Colonic mucosa (tissue), 4 donors: ENCODE results near the gene RAB6A. TPM values are rescaled to one million over a fixed set of nuclear protein-coding genes. Genes with fewer than 3 reads are reported as not detected.
"Not testable (repeated sequence)": the region's sequence is repeated elsewhere in the genome, so short reads cannot be mapped to it uniquely, and the experiment has no call there.

Source experiments
- DNase-seq: peaks from one replicate; pipeline ENCODE4 v3.0.0-alpha.2; 2020
- H3K27ac ChIP-seq: fragments of 200-600 bp; one replicate; pipeline ENCODE4 v1.8.0; 2021
- H3K27me3 ChIP-seq: fragments of 200-600 bp; one replicate; pipeline ENCODE4 v1.8.0; 2021
- H3K36me3 ChIP-seq: fragments of 200-600 bp; one replicate; pipeline ENCODE4 v1.8.0; 2021
- H3K4me1 ChIP-seq: fragments of 200-600 bp; one replicate; pipeline ENCODE4 v1.8.0; 2021; ENCODE audit warnings: mild to moderate bottlenecking
- H3K4me3 ChIP-seq: fragments of 200-600 bp; one replicate; pipeline ENCODE4 v1.8.0; 2021
- H3K9ac ChIP-seq, 2 donors: one replicate each; pipeline ENCODE4 v1.7.0; 2013; ENCODE audit warnings: control low read depth in 2 of 2, low read depth in 2 of 2, low read length in 2 of 2
- H3K9me3 ChIP-seq: fragments of 200-600 bp; one replicate; pipeline ENCODE4 v1.8.0; 2021
- CTCF ChIP-seq: fragments of 200-600 bp; IDR thresholded peaks from one replicate; pipeline ENCODE4 v1.8.0; 2022; ENCODE audit warnings: antibody characterized with exemption, mild to moderate bottlenecking
- intact Hi-C: fragments of 100-400 bp; cut with DNase I; formaldehyde crosslinking; loops from one replicate; pipeline ENCODE4 v1.14.1; 2022
- total RNA-seq, 2 donors: library from RNA; stranded (reverse); fragmentation: NEBNext Ultra II Directional in 1 of 2; extraction: Animal tissue kit (Norgen Biotek cat#: 25700) in 1 of 2; gene quantifications; one replicate each; pipeline ENCODE4 v1.2.1, GENCODE V29; 2021
- donor health status: healthy.
- donor health status: DM: no; HTN: no; CAD: no.
- donor health status: DM: no; HTN: no; CAD: no.

Gene RAB6A
- total RNA-seq, 2 donors from 2014 or later = 160 to 198 TPM

- no peak overlapping the region for H3K4me3 ChIP-seq
- no peak overlapping the region for H3K27ac ChIP-seq
- TF ChIP-seq CTCF = no peak
- intact Hi-C loops = no loop called here
- H3K9ac ChIP-seq = no peak overlapping the region
- no peaks in the 10 kb centered on the region for H3K9me3 ChIP-seq
- DNase-seq = no peak
- peaks cover 10% of the 10 kb centered on the region for H3K4me1 ChIP-seq
- no peaks in the 10 kb centered on the region for H3K36me3 ChIP-seq
- no peaks in the 10 kb centered on the region for H3K27me3 ChIP-seq
These were observed 11.8 kb downstream of the RAB6A start for GRCh38 chr11:73749118-73749517.

- H3K9ac ChIP-seq = no peak overlapping the region
- no peak for DNase-seq
- no peak overlapping the region for H3K27ac ChIP-seq
These were observed 12.6 kb downstream of the RAB6A start for GRCh38 chr11:73748300-73748699.

GRCh38 chr11:73747762-73748161 is 13.1 kb downstream of the RAB6A start:
- Histone ChIP-seq H3K27ac (no peak overlapping the region), H3K9ac (no peak overlapping the region), H3K27me3 (no peaks in the 10 kb centered on the region), H3K4me3 (no peak overlapping the region), H3K36me3 (no peaks in the 10 kb centered on the region), H3K4me1 (peaks cover 5% of the 10 kb centered on the region), H3K9me3 (no peaks in the 10 kb centered on the region)
- no peak for TF ChIP-seq CTCF
- intact Hi-C loops = no loop called here
- no peak for DNase-seq

More at GRCh38 chr11:73748300-73748699, 12.6 kb downstream of the RAB6A start:
- intact Hi-C loops = no loop called here
- H3K36me3 ChIP-seq = no peaks in the 10 kb centered on the region
- no peaks in the 10 kb centered on the region for H3K9me3 ChIP-seq
- peaks cover 5% of the 10 kb centered on the region for H3K4me1 ChIP-seq
- no peak for TF ChIP-seq CTCF
- H3K4me3 ChIP-seq = no peak overlapping the region
- H3K27me3 ChIP-seq = no peaks in the 10 kb centered on the region

- intact Hi-C loops = no loop called here
- Histone ChIP-seq H3K4me3 (no peak overlapping the region), H3K4me1 (peaks cover 5% of the 10 kb centered on the region), H3K9ac (no peak overlapping the region), H3K27ac (no peak overlapping the region), H3K27me3 (no peaks in the 10 kb centered on the region), H3K36me3 (no peaks in the 10 kb centered on the region), H3K9me3 (no peaks in the 10 kb centered on the region)
- no peak for TF ChIP-seq CTCF
- no peak for DNase-seq
These were observed 14.2 kb downstream of the RAB6A start for GRCh38 chr11:73746701-73747100.

GRCh38 chr11:73743045-73743444 is 17.8 kb downstream of the RAB6A start:
- TF ChIP-seq CTCF = no peak
- DNase-seq = no peak
- Histone ChIP-seq H3K27ac (no peak overlapping the region), H3K27me3 (no peaks in the 10 kb centered on the region), H3K9me3 (no peaks in the 10 kb centered on the region), H3K4me3 (no peak overlapping the region), H3K4me1 (no peaks in the 10 kb centered on the region), H3K36me3 (no peaks in the 10 kb centered on the region), H3K9ac (no peak overlapping the region)
- intact Hi-C loops = no loop called here

GRCh38 chr11:73735959-73736358 is 24.9 kb downstream of the RAB6A start:
- H3K27me3 ChIP-seq, H3K9ac ChIP-seq, H3K4me1 ChIP-seq, H3K27ac ChIP-seq, H3K4me3 ChIP-seq, H3K9me3 ChIP-seq, DNase-seq, H3K36me3 ChIP-seq, intact Hi-C loops: not testable (repeated sequence)
